Activated effector memory CD4-positive, alpha-beta T cell treated with Interleukin-2 at 50 U/mL for 16 hours (primary cell): ENCODE data around the gene SNAPC4.
"Not testable (repeated sequence)": the region's sequence is repeated elsewhere in the genome, so short reads cannot be mapped to it uniquely, and the experiment has no call there.

Source experiments
- DNase-seq: peaks from one replicate; pipeline ENCODE4 v3.0.0-alpha.2; 2020

The SNAPC4 gene

DNA sequence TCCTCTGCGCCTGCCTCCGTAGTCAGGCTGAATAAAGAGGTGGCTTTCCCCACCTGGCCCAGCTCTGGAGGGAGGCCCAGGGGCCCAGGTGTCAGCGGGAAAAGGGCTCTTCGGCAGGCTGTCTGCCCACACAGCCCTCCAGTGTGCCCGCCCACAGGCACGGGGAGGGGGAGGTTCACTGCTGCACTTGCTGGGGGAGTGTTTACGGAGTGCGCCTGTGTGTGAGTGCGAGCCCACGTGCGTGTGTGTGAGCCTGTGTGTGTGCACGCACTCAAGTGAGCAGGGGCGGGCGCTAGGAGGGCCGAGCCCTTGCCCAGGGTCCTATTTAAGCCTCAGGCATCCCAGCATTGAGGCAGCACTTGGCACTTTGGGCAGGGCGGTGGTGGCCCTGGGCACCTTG lies 47.3 kb downstream of the SNAPC4 start:
- no peak for DNase-seq

DNA sequence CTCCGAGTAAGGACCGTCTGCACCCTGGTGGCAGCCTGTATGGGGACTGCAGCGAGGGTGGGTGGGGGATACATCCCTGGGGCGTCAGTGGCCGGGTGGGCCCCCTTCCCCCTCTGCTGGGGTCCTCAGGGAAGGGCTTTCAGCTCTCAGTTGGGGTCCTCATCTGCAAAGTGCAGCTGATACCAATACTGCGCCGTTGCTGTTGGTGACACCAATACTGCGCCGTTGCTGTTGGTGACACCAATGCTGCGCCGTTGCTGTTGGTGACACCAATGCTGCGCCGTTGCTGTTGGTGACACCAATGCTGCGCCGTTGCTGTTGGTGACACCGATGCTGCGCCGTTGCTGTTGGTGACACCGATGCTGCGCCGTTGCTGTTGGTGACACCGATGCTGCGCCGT lies 48.1 kb downstream of the SNAPC4 start:
- DNase-seq: not testable (repeated sequence)

DNA sequence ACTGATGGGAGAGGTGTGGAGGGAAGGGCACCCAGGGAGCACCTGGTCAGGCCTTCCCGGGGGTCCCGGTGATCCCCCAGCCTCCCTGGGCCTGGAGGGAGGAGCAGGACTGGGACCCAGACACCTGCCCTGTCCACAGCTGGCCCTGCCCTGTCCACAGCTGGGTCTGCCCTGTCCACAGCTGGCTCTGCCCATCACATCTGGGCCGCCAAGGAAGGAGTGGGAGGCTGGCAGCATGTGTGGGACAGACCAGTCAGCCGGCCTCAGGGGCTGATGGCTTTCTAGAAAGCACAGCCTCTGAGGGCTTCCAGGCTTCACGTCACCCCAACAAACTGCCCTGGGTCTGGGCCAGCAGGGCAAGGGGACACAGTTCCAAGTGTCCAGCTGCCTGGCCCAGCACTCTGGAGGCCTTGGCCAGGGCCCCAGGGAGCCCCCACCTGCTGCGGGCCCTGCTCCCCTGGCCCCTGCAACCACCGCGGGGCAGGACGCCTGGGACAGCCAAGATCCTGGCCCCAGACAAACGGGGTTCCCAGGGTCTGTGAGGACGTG lies 48.6 kb downstream of the SNAPC4 start:
- no peak for DNase-seq
